GM21390 (cell line): ENCODE data around the gene SMG5.

Source experiments
- ATAC-seq: cut with Tn5 transposase; IDR thresholded peaks from one replicate; pipeline ENCODE4 v1.9.1; 2021; ENCODE audit not compliant: unreplicated experiment

SMG5 gene

DNA sequence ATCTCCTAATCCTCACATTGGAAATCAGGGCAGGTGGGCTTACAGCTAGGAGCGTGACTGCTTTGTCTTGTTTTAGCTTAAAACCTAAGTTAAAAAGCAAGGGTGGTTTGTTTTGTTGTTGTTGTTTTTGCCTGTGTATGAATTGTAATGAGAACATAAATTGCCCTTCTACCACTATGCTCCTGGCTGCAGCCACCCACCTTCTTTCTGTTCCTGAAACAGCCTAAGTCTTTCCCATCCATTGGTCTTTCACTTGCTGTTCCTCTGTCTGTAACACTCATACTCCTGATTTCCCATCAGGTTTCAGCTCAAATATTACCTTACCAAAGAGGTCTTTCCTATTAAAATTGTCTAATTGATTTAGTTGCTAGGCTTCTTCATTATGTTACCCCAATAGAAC, 896 bp upstream of the SMG5 start:
- no peak for ATAC-seq

DNA sequence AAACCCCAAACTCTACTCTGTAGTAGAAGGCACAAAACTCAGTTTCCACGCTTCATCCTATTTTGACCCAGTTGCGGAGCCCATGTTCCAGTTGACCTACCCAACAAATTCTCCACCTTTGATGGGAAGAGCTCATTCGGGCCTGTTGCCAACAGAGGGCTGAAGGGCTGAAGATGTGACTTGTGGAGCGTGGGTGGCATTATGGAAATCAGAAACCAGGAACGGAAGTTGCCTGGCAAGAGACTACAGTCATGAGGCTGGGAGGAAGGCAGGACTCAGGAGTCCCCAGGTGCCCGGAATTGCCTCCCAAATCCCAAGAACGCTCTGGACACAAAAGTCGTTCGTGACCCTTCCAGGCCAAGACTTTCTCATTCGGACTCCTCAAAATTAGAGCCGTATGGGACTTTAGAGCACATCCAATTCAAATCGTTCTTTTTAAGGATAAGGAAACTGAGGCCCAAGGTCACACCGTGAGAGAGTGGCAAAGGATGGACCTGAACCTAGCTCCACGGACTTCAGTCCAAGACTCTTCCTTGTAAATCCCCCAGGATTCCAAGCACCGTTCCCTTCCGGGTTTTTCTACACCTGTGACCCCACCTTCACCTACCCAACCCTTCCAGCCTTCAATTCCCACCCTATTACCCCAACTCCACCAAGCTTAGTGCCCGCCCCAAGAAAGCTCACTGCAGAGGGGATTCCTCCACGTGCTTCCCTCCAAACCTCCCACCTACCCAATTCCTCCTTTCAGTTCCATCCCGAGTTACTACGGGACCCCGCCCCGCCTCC, 739 bp downstream of the SMG5 start:
- ATAC-seq = no peak

DNA sequence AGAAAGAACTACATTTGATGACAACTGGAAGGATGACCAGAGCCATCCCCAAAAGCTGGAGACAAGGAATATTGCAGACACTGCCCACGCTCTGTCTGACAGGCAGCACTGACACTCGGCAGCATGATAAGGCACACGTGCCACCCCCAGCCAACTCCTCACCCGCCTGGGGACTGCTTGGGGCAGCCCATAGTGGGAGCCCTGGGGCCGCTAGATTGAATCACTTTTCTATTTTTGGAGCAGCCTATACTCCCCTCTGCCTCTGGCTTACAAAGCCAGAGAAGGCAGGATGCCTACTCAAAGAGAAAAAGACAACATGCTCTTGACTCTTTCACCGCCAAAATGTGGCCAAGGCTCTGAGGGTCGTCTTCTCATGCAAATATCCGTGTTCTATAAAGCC, 1.3 kb downstream of the SMG5 start:
- peak; percentile 36 for ATAC-seq

DNA sequence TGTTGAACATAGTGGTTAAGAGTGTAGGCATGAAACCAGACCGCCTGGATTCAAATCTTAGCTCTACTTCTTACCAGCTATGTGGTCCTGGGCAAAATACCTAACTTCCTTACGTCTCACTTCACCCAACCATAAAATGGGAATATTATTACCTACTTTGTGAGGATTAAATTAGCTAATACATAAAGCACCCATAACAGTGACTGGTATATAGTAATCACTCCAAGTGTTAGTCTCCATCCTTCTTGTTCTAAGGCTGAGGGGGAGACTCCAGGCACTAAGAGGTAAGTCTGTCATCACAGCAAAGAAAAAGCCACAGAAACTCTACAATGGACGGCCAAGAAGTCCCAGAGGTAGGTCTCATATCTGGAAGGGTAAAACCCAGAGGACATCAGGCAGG, 2.8 kb downstream of the SMG5 start:
- ATAC-seq = no peak

DNA sequence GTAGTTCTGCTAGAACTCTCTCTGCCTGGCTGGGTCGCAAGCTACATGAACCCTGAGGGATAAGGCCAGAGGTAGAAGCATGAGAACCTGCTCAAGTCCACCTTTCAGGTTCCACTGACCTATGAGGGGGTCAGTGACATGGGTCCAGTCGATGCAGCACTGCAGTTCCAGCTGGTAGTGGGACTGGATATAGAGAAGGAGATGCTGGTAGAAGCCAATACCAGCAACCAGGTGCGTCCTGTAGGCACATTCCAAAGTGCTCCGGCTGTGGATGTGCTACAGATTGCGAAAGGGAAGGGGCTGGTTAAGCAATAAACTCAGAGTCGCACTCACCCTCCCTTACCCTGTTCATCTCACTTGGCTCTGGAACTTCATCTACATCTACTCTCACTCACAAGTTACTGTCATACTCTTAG, 5.7 kb downstream of the SMG5 start:
- ATAC-seq = no peak

DNA sequence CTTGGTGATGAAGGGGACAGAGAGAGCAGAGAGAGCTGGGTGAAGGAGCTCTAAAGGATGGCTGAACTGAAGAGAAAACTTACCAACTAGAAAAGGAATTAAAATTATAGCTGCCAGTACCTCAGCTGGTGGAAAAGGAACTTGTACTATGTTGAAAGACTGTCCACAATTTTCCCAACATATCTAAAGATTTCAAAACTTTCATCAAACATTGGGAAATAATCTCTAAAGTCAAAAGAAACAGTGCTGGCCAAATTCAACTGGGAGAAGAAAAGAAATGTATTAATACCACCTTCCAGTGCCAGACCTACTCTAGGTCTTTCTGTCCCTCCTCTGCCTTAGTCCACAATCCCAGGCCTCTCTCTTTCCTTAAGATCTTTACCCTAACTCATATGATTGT, 6.1 kb downstream of the SMG5 start:
- no peak for ATAC-seq

DNA sequence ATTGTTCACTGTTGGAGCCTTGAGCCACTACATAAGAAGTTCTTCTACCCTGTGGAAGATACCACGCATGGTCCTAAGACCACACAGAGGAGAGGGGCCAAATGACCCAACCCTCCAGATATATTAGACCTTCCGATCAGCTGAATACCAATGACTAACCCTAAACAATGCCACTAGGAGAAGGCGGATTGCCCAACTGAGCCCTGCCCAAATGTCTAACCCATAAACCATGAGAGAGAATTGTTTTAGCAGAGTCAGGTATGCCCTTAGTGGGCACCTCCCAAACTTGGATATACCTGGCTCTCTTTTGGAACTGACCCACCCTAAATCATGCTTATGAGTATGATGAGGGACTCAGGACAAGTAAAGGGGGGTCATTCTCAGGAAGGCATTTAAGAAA, 12.3 kb downstream of the SMG5 start:
- ATAC-seq = no peak

DNA sequence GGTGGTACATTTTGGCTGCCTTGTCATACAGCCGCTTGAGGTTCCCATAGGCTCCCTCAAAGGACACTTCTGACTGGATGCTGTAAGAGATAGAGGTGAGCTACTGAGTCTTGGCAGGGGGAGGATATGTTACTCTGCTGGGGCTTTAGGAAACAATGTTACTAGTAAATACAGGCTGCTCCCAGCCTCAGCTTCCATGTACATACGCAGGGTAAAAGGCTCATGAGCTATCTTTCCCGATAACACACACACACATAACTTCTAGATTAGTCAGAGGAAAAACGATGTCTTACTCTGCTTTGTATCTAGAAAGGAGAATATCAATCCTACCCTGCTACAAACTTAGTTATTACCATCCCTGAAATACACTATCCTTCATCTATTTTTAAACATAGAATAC, 14.3 kb downstream of the SMG5 start:
- ATAC-seq = no peak

DNA sequence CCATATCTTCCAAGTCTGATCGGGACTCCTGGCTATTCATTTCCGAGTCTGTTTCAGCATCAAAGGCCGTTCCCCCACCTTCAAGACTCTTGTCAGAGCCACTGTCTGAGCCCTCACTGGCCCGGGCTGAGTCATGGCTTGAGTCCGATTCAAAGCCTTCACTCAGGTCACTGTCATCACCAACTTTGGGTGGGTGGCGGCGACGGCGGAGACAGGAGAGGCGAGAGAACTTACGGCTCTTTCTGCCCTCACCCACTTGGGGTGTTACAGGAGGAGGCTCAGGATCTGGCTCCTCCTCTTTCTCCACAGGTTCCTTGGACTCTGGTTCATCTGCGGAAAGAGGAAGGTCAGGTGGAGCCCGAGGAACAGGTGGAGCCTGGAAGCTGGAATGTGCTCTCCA, 16.6 kb downstream of the SMG5 start:
- no peak for ATAC-seq

DNA sequence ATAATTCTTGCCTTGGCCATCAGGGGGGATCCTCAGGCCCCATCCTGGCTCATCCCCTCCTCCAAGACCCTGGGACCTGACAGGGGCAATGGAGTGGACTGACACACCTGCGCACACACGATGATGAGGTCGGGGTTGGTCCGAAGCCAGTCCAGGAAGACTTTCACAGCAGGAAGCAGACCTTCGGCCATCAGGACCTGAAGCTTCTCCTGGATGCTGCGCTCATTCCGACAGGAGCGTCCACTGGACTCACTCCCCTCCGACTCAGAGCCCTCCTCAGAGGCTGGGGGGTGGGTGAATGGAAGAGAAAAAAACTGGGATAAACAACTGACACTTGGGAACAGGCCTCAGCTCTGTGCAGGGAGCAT, 19.4 kb downstream of the SMG5 start:
- ATAC-seq = no peak

DNA sequence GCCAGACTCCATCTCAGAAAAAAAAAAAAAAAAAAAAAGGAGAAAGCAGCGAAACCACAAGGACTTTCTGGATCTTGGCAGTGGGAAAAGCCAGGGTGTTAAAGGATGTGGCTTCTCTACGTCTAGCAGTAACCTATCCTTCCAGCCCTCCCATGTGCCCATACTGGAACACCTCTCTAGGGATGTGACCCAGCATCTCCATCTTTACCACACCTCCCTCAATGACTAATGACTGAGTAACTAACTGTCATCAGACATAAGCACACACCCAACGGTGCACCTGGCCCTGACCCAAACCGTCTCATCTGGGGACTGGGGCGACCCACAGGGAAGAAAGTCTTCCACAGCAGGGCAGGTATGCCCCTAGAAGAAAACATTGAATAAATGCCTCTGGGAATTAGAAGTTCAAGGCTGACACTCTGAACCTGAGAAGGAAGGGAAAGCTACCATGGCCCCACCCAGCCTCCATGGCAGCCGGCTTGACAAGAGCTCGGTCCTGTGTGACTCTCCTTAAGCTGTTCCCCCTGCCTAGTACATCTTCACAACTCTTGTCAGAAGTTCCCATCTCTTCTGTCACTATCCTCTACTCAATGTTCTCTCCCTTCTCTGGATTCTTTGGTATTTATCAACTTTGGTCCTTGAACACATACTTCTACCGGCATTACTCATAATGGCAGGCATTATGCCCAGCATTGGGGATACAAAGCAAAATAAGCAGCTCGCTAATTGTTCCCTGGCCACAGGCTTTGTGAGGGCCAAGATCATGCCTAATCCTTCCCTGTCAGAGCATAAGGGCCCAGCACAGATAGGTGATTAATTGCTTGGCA, 20.0 kb downstream of the SMG5 start:
- no peak for ATAC-seq

DNA sequence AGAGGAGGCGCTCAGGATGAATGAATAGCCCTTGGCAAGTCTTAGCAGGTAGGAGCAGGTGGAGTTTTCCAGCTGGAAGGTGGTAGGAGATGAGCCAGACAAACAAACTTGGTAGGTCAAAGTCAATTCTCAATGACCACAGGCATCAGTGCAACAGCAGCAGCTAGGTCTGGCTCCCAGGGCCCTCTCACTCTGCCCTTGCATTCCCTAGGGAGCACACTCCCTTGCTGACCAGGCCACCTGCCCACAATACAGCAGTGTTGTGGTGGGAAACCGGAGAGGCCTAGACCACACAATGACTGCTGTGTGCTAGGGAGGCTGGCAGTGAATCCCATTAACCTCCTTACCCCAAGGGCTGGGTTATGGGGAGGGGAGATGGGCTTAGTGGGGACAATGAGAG, 21.7 kb downstream of the SMG5 start:
- no peak for ATAC-seq

DNA sequence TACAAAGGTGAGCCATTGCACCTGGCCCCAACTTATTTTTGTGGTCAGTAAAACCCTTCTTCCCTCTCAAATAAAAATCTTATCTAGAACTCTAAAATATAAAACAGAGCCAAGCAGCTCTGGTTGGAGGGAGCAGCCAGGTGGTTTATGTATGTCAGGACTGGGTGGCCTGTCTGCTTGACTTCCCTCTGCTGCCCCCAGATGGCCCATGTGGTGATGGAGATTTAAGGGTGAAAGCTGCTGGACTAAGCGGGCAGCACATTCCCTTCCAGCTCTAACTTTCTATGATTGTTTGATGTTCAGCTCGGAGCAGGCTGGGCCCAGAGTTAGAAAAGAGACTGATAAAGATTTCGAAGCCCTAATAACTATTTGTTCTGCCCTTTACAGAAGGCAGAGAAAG, 22.8 kb downstream of the SMG5 start:
- no peak for ATAC-seq

DNA sequence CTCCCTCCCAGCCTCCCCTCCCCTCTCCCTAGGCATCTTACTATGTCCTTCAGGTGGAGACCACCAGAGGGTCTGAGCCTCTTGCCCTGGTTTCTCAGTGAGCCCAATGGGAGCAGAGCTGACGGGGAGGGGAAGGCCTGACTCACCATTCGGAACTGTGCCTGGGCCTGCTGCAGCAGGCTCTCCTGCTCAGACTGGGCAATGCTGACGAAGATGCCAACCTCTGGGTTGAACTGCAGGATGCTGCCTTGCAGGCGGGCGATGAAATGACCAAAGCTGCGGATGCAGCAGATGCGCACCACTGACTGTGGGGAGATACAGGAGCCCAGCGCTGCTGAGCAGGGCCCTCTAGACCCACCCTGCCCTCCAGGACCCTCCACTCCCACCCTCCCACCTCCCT, 23.8 kb downstream of the SMG5 start:
- no peak for ATAC-seq

DNA sequence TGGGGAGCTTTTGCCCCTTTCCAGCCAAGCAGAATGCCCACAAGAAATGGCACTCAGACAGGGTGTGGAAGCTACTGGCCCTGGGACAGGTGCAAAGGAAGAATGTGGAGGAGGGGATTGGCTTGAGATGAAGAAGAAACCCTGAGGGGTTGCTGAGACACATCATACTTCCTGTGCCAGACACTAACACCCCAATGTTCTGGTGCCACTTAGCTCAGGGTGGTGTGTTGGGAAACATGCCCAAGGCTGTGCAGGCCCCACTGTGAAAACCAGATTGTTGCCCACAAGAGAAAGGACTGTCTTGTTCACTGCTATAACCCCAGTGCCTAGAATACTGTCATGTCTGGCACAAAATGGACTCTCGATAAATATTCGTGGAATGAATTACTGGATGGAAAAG, 24.9 kb downstream of the SMG5 start:
- ATAC-seq = no peak

DNA sequence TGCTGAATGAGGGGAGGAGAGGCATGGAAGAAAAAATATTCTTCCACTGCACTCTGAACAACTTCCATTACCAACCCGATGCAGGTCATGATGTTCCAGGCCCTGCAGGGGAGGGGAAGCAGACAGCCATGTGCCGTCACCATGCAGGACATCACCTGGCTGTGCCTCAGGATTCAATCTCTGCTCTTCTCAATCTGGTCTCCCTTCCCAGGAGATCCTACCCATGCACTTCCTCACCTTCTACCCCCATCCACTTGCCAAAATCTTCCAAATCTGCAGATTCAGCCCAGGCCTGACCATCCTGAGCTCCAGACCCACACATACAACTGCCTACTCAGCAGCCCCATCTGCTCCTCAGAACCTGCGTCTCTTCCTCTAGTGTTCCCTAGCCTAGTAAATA, 29.0 kb downstream of the SMG5 start:
- no peak for ATAC-seq

DNA sequence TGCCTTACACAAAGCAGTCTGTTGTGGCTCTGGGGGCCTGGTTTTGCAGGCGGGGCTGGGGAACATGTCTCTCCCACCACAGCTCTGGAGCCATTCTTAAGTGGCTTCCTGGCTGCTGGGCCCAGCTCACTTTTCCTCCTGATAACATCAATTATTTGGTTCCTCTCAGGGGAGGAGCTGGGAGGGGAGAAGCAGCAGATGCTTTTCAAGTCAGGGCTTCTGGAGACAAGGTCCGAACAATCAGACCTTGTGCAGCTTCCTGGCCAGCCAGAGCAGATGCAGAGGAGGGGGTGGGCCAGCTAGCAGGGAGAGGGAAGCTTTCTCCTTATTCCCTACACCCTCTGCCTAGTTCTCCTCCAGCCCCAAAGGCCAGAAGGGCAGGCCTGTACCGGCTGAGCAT, 31.1 kb downstream of the SMG5 start:
- no peak for ATAC-seq

DNA sequence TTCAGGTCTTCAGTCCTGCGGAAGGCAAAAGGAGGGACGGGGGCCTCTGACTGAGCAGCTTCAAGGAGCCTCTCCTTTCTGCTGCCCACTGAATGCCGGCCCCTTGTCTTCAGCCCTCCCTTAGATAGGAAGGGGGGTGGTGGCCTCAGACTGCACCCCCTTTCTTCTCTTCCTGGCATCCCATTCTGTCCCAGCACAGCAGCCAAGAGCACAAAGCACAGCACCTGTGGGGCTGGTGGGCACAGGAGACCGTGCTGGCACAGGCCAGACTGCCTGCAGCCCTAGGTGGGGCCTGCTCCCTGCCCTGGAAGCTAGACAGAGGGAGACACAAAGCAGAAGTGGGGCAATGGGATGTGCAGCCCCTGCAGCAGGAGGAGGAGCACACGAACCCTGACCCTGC, 33.0 kb downstream of the SMG5 start:
- ATAC-seq = no peak

DNA sequence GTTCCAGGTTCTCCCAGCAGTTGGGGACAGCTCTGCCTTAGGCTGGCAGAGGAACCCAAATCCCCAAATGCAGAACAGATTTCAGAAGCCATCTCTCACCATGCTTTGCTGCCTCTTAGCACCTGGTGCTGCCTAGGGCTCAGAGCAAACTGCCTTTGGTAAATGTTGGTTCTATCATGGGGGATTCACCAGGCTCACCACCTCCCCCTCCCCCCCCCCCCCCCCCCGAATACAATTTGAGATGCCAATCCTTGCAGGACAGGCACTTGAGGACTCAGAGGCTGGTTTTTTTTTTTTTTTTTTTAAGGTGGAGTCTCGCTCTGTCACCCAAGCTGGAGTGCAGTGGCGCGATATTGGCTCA, 34.3 kb downstream of the SMG5 start:
- ATAC-seq = no peak

DNA sequence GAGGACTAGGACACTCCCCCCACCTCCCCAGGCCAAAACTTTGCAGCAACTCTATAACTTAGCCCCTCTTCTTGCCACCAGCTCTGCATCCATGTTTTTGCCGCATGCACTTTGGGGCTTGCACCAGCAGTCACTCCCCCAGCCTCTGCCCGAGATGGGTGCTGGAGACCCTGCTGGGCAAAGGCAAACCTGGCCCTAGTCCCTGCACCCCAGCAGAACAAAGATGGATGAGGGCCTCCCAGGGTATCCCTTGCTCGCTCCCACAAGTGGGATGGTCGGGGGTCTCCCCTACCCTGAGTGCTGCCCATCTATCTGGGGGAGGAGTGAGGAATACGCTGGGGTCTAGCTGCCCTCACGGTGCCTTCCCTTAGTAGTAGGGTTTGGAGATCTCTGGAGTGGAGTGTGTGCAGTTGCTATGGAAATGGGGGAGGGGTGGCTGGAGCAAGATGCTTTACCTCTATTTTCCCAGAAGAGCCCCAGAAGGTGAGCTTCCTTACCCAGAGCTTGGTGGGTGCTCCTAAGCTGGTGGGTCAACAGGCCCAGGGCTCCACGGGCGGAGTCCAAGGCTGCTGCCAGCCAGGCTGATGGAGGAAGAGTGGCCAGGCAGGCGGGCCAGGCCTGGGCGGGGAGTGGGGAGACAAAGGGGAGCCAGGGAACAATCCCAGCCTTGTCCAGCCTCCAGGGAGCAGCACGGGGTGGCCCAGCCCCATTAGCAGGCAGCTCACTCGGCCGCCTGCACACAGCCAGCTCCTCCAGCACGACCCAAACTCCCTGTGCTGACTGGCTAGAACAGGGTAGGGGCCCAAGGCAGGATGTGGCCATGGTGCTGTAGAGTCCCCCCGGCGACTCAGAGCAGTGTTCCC, 34.9 kb downstream of the SMG5 start, which contains the start of gene PAQR6:
Gene PAQR6, minus strand, starts transcription at position 597 of the 863 bp plus-strand sequence. CDS start 1,325 bp downstream, outside the sequence.
- ATAC-seq = no peak

DNA sequence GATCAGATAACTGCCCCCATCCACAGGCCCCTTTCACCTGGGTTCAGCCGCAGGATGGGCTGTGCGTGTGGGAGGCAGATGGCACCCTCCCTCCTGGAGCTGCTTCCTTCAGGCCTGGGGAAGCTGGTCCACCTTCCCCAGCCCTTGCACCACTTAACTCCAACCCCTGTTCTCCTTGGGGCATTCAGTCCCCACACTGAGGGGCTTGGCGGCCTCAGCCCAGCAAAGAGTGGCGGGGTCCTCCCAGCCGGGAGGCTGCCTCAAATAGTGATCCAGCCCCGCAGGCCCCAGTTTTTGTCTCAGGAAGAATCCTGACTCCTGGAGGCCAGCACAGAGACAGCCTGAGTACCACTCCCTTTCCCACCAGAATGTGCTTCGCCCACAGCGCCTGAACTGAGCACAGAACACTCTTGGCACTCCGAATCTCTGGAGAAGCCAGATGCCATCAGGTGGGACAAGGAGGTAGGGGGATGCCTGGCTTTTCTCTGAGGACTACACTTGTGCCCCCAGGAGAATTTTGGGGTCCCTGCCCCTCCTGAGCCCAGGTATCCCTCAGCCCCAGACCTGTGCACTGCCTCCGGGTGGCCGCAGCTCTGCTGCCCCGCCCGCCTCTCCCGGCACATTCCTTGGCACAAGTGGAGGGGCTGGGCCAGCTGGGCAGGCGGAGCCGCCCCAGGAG, 35.7 kb downstream of the SMG5 start:
- no peak for ATAC-seq
